ENCODE measurements around the gene UBTD2.

DNA sequence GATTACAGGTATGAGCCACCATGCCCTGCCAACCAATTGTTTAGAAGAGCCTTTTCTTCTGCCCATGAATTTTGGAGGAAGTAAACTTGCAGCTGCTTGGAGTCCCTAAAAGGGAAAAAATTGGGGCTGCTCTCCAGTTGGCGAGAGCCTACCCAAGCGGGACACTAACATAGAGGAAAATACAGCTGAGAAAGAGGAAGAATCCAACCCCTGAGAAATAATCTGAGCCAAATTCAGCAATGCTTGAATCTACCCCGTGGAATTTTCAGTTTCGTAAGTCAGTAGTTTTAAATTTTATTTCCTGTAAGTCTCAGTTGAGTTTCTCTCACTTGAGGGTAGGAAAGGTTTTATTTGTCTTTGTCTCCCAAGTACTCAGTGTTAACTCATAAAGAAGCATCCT is 30.4 kb upstream of the UBTD2 start:
- TF ChIP-seq POLR2A (IDR thresholded peaks at IDR 0.05; ENCODE audit: low read length) (no peak), GATA1 (IDR thresholded peaks at IDR 0.05; ENCODE audit: low read depth, low read length) (no peak)

All from erythroblast (primary cell).